GM19238 (cell line): Measurements from ENCODE around the gene HEATR5A.

Source experiments
- DNase-seq: peaks from one replicate; pipeline ENCODE4 v3.0.0; 2011; ENCODE audit warnings: low spot score; ENCODE audit not compliant: insufficient read length

HEATR5A gene

DNA sequence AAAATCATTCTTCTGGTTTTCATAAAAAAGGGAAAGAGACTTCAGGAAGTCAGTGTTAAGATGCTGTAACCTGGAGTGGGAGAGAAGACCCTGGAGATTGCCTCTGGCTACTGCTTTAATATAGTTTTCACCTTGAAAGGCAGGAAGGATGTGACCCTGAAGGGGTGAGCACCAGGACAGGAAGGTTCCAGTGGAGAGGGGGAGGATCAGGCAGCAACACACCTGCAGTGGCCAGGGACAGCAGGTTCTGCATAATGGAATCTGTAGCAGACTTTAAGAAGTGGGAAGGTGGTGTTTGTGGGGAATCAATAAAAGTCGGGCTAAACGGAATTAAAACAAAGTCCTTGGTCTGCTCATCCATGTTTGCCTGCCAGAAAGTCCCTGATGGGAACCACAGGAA is 6.3 kb upstream of the HEATR5A start:
- no peak for DNase-seq

DNA sequence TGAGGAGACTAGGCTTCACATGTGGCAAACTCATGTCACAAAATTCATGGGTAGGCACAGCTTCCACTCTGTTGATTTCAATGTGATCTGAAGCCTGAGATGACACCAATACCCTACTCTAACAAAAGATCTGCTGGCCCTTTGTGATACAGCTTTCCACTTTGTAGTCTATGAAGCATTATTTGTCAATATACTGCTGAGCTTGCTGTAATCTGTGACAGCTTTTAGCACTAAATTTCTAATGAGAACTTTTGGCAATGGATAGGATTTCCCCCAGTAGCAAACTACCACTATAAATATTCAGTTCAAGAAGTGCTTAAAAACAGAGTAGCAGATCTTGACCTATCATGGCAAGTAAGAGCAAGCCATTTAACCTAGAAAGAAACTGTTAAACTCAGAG is 5.6 kb upstream of the HEATR5A start:
- DNase-seq, result no peak

DNA sequence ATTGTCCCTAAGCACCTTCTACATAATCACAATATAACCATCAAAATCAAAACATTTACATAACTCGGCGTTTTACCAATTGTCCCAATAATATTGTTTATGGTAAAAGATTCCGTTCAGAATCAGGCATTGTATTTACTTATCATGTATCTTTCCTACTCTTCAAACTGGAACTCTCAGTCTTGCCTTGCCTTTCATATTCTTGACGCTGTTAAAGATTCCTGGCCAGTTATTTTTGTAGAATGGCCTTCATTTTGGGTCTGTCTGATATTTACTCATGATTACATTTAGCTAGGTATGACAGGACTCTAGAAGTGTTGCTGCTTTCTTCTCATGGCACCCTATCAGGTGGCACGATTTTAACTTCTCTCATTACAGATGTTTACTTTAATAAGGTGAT is 850 bp upstream of the HEATR5A start:
- DNase-seq, result no peak

DNA sequence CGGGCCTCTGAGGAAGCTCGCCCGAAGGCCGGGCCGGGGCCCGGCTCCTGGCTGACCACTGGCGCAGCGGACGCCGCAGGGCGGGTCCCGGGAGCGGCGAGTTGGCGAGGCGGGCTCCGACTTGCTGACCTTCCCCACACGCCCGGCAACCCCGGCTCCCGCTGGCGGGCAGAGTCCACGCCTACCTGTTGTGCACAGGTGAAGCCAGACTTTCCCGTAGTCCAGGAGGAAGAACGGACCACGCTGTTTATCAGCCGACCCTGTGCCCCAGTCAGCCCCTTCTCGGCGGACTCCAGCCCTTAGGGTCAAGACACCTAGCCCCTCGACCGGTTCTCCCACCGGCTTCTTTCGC is 407 bp downstream of the HEATR5A start:
- peak; percentile 13 for DNase-seq

DNA sequence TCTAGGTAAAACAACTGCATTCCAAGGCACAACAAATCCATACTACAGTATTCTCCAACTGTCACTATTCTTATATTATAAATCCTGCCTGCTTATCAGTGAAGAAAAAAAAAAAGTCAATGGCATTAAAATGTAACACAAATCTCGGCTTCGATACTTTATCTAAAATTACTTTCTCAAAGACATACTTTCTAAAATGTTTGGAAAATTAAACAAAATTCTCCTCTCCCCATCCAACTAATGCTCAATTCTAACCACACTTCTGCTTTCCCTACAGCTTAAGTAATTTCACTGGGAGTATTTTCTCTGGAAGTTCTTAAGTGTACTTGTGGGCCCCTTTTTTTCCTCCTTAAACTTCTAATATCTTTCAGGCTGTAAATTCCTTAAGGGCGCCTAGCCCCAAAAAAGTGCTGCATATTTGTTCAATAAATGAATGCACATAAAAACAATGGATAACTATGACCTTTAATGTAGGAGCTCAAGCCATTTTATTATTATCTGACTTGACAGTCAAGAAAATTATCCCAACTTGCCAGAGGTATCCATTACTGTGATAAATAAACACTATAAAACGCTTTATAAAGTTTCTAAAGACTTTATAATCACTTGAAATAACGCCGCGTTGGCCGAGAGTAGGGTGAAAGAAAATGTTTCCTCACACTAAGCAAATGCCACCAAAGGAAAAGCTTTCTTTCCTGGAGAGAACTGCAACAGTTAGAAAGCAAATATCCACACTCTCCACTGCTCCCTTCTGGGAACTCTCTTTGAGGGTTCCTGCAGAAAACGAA is 977 bp downstream of the HEATR5A start:
- no peak for DNase-seq

DNA sequence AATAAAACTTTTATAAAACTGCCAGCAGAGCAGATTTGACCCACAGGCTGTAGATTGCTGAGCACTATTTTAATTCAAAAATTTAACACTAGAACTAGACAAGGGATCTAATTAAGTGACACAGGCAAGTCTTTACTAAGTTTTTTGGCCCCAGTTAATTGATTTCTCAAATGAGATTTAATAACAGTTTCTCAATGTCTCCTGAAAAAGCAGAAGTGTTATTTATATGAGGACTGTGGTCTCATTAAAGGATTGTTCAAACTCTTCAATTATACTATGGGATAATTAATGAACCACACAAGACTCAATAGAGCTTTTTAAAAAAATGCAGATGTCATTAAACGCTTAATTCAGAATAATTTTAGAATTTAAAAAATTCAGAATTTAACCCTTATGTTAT is 1.9 kb downstream of the HEATR5A start:
- no peak for DNase-seq

DNA sequence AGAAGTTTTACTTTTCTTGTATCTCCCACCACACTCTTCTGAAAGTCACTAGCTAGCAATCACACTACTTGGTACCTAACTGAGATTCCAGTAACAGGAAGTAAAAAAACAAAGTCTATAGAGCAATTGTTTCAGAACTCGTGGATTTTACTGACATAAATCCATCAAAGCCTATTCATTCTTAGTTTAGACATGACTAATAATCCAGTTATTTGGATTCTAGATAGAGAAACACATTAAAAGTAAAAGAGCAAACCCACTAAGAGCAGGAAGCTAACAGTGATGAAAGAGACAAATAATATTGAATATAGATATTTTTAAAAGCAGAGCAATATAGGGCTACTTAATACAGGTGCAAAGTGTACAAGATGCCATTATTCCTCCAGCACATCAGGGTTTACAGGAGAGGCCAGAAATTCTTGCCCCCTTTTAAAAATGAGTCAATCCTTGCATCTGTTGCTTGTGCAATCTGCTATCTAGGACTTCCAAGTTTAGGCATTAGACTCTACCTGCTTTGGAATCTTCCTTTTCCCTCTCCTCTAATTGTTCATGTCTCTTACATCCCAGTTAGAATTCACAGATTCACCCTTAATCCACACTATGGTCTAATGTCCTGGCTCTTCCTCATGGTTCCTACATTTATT is 6.0 kb downstream of the HEATR5A start:
- no peak for DNase-seq

DNA sequence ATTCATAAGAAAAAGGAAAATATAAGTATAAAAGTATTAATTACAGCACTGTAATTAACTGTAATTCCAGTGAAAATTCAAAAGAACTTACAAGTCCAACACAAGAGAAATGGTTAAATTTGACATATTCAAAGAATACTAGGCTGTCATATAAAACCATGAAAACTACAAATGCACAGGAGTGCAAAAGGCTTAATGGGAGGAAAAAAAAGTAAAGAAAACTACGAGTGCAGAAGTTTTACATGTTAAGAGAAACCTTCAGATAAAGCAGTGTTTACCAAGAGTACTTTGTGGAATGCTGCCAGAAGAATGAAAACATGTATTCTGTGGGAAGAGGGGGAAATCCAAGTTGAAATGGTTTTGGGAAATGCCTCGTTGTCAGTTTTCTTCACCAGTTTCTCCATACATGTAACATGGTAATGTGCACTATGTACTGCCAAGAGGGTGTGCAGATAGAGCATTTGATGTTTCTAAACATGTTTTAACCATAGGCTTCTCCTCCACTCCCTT is 9.1 kb downstream of the HEATR5A start:
- DNase-seq, result no peak

DNA sequence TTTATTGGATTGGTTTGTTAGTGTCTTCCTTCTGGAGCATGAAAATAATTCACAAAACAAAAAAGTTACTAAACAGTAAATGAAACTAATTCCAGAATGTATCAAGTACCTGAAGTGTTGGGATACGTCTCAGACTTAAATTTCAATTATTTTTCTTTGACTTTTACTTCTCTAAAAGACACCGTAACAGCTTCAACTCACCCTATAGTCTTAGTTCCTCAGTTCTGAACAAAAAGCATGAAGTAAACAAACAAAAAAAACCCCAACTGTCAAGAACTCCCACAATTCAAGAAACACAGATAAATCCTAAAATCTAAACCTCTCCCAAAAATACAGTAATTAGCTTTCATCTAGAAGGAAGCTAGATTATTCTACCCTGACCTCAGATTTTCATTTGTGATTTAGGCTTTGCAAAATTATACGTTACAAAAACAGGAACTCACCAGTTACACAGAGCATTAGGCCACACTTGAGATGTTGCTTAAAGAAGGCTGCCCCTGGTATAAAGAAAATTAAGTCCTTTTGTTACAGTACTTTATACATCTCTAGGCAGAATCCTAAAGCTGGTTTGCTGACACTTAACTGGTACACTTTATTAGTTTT is 10.2 kb downstream of the HEATR5A start:
- no peak for DNase-seq

DNA sequence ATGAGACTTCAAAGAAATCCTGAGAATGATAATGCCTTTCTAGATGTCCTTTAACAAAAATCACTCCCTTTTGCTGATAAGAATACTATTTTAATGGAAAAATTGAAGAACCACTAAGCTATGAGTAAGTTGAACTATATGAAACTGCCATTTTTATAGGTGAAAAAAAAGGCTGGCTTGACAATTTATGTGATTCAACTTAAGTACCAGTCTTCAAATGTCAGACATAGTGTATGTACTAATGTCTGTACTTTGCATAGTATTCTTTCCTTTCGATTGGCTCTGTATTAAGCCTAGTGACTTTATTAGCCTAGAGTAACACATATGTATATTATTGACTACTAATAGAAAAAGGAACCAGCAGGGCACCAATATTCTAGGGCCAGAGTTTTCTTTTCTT is 11.9 kb downstream of the HEATR5A start:
- no peak for DNase-seq

DNA sequence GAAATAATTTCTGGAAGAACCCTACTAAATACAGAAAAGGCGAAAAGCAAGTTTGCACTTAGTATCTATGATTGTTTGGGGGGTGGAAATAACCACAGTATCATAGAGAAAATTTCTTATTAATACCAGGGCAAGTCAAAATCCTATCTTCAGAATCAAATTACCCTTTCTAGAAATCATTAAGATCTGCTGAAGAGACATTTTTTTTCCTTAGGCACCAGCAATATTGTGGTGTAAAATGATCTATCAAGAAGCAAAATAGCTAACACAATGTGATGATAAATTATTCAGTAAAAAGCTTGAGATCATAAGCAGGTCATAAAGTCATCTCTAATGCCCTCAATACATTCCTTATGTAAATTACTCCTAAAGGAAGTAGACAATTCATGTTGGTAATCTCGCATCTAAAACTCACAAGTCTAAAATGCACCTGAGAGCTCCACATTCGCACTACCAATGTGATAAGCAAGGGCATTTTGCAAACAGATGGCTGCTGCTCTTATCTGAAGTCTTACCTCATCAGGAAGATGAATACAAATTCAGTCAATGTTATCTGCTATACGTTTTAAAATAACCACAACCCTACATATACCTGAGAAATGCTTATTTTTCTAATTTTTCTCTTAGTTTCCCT is 14.6 kb downstream of the HEATR5A start:
- no peak for DNase-seq

DNA sequence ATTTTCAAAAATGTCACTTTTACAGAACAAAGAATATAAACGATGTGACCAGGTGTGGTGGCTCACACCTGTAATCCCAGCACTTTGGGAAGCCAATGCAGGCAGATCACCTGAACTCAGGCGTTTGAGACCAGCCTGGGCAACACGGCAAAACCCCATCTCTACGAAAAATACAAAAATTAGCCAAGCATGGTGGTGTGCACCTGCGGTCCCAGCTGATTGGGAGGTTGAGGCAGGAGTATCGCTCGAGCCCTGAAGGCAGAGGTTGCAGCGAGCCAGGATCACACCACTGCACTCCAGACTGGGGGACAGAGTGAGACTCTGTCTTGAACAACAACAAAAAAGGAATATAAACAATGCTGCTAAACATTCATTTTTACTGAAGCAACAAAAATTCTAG is 15.2 kb downstream of the HEATR5A start:
- no peak for DNase-seq

DNA sequence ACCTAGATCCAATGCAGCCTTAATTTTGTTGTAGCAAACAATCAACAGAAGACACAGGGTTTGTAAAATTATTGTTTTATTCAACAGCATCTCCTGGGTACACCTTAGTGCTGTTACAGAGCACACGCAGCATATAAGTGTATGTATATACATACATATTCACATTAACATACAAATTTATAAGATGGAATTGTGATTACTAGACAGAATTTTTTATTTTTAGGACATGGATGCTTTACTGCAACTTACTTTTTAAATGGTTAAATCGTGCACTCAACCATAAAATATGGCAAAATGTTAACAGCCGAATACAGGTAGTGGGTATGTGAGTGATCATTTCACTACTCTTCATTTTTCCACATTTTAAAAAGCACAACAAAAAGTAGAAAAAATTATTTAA is 16.6 kb downstream of the HEATR5A start:
- no peak for DNase-seq

DNA sequence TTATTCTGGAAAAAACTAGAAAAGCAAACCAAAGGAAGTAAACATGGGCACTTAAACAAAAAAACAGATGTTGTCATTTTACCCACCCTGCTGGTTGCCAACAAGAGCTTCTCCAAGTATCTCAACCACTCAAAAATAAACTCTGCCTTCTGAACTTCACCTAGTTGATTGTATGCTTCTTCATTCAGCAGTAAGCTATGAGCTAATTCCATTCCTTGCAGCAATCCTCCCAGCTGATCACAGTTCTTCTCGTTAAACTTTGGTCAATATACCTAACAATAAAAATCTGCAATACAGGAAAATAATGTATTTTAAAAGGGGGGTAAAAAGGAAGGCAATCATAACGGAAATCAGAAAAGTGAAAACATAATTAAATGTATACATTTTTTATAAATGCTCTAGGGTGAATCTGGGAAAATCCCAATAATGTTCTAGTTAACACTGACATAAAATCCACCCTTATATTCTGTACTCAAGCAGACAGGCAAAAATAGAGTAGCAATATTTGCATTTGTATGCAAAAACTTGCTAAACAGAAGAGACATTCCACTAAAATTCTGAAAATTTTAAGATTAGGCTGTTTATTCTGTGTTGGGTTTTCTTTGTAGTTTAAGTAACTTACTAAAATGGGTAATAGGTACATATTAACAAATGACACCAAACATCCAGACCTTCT is 17.4 kb downstream of the HEATR5A start:
- no peak for DNase-seq

DNA sequence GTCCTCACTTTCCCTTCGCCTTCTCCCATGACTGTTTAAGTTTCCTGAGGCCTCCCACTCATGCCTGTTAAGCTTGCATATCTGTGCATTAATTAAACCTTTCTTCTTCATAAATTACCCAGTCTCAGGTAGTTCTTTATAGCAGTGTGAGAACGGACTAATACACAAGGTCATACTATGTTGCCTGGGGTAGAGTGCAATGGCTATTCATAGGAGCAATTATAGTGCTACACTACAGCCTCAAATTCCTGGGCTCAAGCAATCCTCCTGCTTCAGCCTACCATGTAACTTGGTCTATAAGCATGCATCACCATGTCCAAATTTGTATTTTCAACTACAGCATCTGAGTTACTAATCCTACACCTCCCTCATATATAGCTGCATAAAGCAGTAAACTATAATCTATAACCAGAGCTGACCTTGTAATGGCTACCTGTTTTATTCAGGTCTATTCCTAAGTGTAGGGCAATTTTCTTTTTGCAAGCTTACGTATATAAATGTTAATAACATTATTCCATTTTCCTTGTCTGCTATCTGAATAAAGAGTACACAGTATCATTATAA is 18.9 kb downstream of the HEATR5A start:
- DNase-seq, result no peak

DNA sequence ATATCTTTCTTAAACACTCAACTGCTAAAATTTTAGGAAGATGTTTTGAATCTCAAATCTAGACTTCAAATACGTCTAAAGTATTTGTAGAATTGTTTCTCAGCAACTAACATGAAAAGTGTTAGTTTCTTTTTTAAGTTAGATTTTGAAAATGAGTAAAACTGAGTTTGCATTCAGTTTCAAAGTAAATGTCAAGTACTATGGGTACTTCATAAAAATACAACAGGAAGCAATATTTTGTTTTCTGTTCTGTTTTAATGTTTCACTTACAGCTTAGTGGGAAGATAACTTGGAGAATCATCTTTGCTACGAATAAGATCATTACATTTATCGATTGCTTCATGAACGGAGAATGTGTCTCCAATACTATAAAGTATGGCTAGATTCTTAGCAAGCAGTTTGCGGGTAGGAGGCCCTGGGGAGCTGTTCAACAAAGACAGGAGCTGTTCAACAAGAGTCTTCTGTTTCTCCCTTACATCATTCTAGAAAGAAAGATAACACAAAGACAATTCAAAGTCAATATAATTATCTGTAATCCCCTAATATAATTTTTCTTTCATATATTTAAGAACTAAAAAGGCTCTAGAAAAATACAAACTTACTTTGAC is 20.2 kb downstream of the HEATR5A start:
- no peak for DNase-seq

DNA sequence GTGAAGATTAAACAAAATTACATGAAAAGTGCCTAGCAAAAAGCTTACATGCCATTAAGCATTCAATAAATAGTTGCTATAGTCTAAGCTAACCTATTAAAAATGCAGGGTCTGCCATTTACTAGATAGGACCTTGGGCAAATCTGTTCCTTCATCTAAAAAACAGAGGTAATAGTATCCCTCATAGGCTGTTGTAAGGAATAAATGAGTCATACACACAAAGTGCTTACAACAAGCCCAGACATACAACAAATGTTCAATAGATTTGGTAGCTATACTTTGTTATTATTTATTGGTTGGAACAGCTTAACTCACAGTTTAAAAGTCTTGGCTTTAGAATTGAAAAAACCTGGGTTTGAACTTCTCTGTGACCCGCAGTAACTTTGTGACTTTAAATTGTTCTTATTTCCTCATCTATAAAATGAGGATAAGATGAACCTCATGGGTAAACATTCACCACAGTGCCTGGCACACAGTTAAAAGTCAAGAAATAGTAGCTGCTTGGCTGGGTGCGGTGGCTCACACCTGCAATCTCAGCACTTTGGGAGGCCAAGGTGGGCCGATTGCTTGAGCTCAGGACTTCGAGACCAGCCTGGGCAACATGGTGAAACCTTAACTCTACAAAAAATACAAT is 24.7 kb downstream of the HEATR5A start:
- DNase-seq, result no peak

DNA sequence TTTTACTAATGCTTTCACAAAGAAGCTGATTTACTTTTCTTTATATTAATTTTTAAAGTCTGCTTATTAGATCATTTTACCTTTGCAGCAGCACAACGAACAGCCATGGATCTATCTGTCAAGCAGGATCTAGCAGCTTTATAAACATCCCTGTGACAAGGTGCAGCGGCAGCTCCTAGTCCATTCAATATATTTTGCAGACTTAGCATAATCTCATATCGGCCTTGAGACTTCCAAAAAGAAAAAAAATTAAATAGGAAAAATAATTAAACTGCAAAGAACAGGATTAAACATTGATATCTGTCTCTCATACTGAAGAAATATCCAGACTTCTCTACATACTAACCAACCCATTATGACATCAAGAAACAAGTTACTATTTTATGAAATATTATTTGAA is 25.2 kb downstream of the HEATR5A start:
- DNase-seq, result no peak

DNA sequence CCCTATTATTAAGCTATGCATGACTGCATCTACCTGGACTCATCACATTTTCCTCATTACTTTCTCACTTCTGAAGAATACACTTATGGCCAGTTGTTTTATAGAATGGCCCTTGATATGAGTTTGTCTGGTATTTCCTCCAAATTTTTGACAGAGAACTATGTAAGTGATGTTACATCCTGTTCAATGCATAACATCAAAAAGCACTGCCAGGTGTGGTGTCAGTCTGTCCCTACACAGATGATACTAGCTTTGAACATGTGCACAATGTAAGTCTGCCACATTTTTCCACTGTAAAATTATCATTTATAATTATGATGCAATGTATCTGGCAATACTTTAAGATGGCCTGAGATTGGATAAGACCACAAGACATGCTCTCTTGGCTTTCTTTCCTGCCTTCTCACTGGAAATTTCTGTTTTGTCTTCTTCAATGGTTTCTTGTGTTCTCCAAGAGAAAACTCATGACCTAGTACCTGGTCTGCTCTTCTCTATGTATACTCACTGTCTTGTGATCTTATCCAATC is 28.3 kb downstream of the HEATR5A start:
- DNase-seq, result no peak

DNA sequence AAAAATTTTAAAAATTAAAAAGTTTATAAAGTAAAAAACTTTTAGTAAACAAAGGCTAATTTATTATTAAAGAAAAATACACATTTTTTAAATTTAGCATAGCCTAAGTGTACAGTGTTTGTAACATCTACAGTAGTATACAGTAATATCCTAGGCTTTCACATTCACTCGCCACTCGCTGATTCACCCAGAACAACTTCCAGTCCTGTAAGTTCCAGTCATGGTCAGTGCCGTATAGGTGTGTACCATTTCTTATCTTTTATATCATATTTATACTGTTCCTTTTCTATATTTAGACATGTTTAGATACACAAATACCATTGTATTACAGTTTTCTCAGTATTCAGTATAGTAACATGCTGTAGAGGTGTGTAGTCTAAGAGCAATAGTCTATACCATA is 28.9 kb downstream of the HEATR5A start:
- DNase-seq, result no peak
